MCF 10A (cell line): Measurements from ENCODE around the gene SMYD4. TPM values are rescaled to one million over a fixed set of nuclear protein-coding genes. Genes with fewer than 3 reads are reported as not detected.

Source experiments
- BruUV-seq: library from RNA; stranded (reverse); fragments of 400-500 nt; replicated peaks from 2 replicates; lab custom pipeline; 2021; lab: Mats Ljungman, UMichigan
- CTCF ChIA-PET: fragments of 300-600 bp; sonication (Branson Sonifier 250); formaldehyde crosslinking; extraction: SDS; loops from one replicate; lab custom pipeline; 2021; ENCODE audit warnings: antibody characterized with exemption, inconsistent platforms; lab: Yijun Ruan, JAX
- POLR2A ChIA-PET: fragments of 300-600, 350-650 bp; sonication (Branson Sonifier 250); formaldehyde crosslinking; extraction: SDS; loops from one replicate; lab custom pipeline; 2020; ENCODE audit warnings: antibody characterized with exemption, inconsistent platforms; lab: Yijun Ruan, JAX
- DNase-seq: peaks from one replicate; pipeline ENCODE4 v3.0.0-alpha.2; 2018; ENCODE audit not compliant: unreplicated experiment
- H3K27ac Mint-ChIP-seq: one replicate; pipeline ENCODE4 v1.8.0; 2022; ENCODE audit warnings: mild to moderate bottlenecking, low read depth, mixed read lengths; ENCODE audit not compliant: unreplicated experiment
- H3K27me3 Mint-ChIP-seq: one replicate; pipeline ENCODE4 v1.8.0; 2022; ENCODE audit warnings: mixed read lengths; ENCODE audit not compliant: insufficient read depth, unreplicated experiment
- H3K36me3 Mint-ChIP-seq: one replicate; pipeline ENCODE4 v1.8.0; 2022; ENCODE audit warnings: mild to moderate bottlenecking, moderate library complexity, mixed read lengths; ENCODE audit not compliant: insufficient read depth, unreplicated experiment
- H3K4me1 Mint-ChIP-seq: one replicate; pipeline ENCODE4 v1.8.0; 2022; ENCODE audit warnings: mixed read lengths; ENCODE audit not compliant: insufficient read depth, unreplicated experiment
- H3K4me3 Mint-ChIP-seq: one replicate; pipeline ENCODE4 v1.8.0; 2022; ENCODE audit warnings: mild to moderate bottlenecking, moderate library complexity, mixed read lengths; ENCODE audit not compliant: unreplicated experiment
- H3K9me3 Mint-ChIP-seq: one replicate; pipeline ENCODE4 v1.8.0; 2022; ENCODE audit warnings: mixed read lengths; ENCODE audit not compliant: unreplicated experiment
- CTCF ChIP-seq: fragments of 200-600 bp; IDR thresholded peaks from one replicate; pipeline ENCODE4 v1.8.0; 2022; ENCODE audit warnings: antibody characterized with exemption, mild to moderate bottlenecking; ENCODE audit not compliant: unreplicated experiment
- intact Hi-C: fragments of 100-400 bp; cut with micrococcal nuclease; formaldehyde crosslinking; loops from 2 replicates; pipeline ENCODE4 v1.14.1; 2022
- total RNA-seq: library from RNA; stranded (reverse); gene quantifications from 2 replicates; pipeline ENCODE4 v1.2.3, GENCODE V29; 2022

SMYD4 gene
- total RNA-seq, 1 experiment from 2014 or later = 8.3 TPM

GRCh38 chr17:1852327-1852726 lies 22.6 kb upstream of the SMYD4 start:
- TF ChIP-seq CTCF = no peak
- no peak overlapping the region for H3K27ac Mint-ChIP-seq
- no peak for DNase-seq
- no peaks in the 10 kb centered on the region for H3K9me3 Mint-ChIP-seq
- no peaks in the 10 kb centered on the region for H3K4me1 Mint-ChIP-seq
- intact Hi-C loops = no loop called here
- no peaks in the 10 kb centered on the region for H3K27me3 Mint-ChIP-seq
- ChIA-PET POLR2A (interaction anchor here (0.6 kb wide), 1 partner anchor 463 kb away, joined by 4 read pairs; no protein-coding TSS in a partner anchor), CTCF (no interaction called here)
- H3K36me3 Mint-ChIP-seq = peaks cover 72% of the 10 kb centered on the region
- no peak overlapping the region for H3K4me3 Mint-ChIP-seq
- no TSS peak for BruUV-seq

GRCh38 chr17:1847191-1847590 lies 17.5 kb upstream of the SMYD4 start:
- ChIA-PET POLR2A (interaction anchor here (1.0 kb wide), 1 partner anchor 32 kb away, joined by 4 read pairs; no protein-coding TSS in a partner anchor), CTCF (interaction anchor here (1.0 kb wide), 1 partner anchor 126 kb away, joined by 3 read pairs; no protein-coding TSS in a partner anchor)
- BruUV-seq = no TSS peak
- no peak for TF ChIP-seq CTCF
- H3K27ac Mint-ChIP-seq = no peak overlapping the region
- no peaks in the 10 kb centered on the region for H3K4me1 Mint-ChIP-seq
- no peaks in the 10 kb centered on the region for H3K9me3 Mint-ChIP-seq
- intact Hi-C loops = no loop called here
- H3K27me3 Mint-ChIP-seq = no peaks in the 10 kb centered on the region
- DNase-seq = no peak
- peaks cover 58% of the 10 kb centered on the region for H3K36me3 Mint-ChIP-seq
- H3K4me3 Mint-ChIP-seq = no peak overlapping the region

GRCh38 chr17:1843947-1844346 lies 14.2 kb upstream of the SMYD4 start:
- H3K27ac Mint-ChIP-seq = no peak overlapping the region

GRCh38 chr17:1839516-1839915 lies 9.8 kb upstream of the SMYD4 start:
- TF ChIP-seq CTCF = no peak
- Mint-ChIP-seq H3K4me3 (no peak overlapping the region), H3K36me3 (peaks cover 38% of the 10 kb centered on the region), H3K27me3 (no peaks in the 10 kb centered on the region), H3K9me3 (no peaks in the 10 kb centered on the region), H3K4me1 (peaks cover 6% of the 10 kb centered on the region), H3K27ac (no peak overlapping the region)
- CTCF ChIA-PET = interaction anchor here (0.6 to 2.2 kb wide), 6 partner anchors 26 to 260 kb away, joined by 3 to 11 read pairs (median 4); no protein-coding TSS in a partner anchor
- intact Hi-C loops = no loop called here
- DNase-seq = no peak
- POLR2A ChIA-PET = interaction anchor here (0.6 to 1.4 kb wide), 4 partner anchors 9 to 57 kb away, joined by 3 to 5 read pairs (median 4); partner anchors contain the start of genes RPA1 and SMYD4
- no TSS peak for BruUV-seq

More at GRCh38 chr17:1843947-1844346, 14.2 kb upstream of the SMYD4 start:
- TF ChIP-seq CTCF = no peak
- no TSS peak for BruUV-seq
- POLR2A ChIA-PET = interaction anchor here (1.2 kb wide), 1 partner anchor 128 kb away, joined by 3 read pairs; no protein-coding TSS in a partner anchor
- intact Hi-C loops = no loop called here
- no peaks in the 10 kb centered on the region for H3K9me3 Mint-ChIP-seq
- CTCF ChIA-PET = interaction anchor here (0.8 to 1.3 kb wide), 3 partner anchors 21 to 124 kb away, joined by 3 to 5 read pairs (median 3); no protein-coding TSS in a partner anchor
- H3K4me1 Mint-ChIP-seq = no peaks in the 10 kb centered on the region
- peaks cover 37% of the 10 kb centered on the region for H3K36me3 Mint-ChIP-seq
- no peak overlapping the region for H3K4me3 Mint-ChIP-seq
- no peak for DNase-seq
- no peaks in the 10 kb centered on the region for H3K27me3 Mint-ChIP-seq
